ENCODE results near the gene KAT8.

GRCh38 chr16:31108794-31109558, 8.5 kb upstream of the KAT8 start:
- TF ChIP-seq POLR2A (IDR thresholded peaks at IDR 0.05), result no peak
- TF ChIP-seq, protein P1, sequence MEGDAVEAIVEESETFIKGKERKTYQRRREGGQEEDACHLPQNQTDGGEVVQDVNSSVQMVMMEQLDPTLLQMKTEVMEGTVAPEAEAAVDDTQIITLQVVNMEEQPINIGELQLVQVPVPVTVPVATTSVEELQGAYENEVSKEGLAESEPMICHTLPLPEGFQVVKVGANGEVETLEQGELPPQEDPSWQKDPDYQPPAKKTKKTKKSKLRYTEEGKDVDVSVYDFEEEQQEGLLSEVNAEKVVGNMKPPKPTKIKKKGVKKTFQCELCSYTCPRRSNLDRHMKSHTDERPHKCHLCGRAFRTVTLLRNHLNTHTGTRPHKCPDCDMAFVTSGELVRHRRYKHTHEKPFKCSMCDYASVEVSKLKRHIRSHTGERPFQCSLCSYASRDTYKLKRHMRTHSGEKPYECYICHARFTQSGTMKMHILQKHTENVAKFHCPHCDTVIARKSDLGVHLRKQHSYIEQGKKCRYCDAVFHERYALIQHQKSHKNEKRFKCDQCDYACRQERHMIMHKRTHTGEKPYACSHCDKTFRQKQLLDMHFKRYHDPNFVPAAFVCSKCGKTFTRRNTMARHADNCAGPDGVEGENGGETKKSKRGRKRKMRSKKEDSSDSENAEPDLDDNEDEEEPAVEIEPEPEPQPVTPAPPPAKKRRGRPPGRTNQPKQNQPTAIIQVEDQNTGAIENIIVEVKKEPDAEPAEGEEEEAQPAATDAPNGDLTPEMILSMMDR (IDR thresholded peaks at IDR 0.05), result no peak

Measured in upper lobe of left lung (tissue), 4 donors.